Tibial nerve (tissue), 4 donors: ENCODE measurements around the gene RBM33. TPM values are rescaled to one million over a fixed set of nuclear protein-coding genes. Genes with fewer than 3 reads are reported as not detected.

ENCODE experiments used
- DNase-seq, 2 donors: peaks; one replicate each; pipeline ENCODE4 v3.0.0-alpha.2; 2019; ENCODE audit warnings: low spot score in 2 of 2
- H3K27ac ChIP-seq, 4 donors: fragments of 200-600 bp; sonication (generic) in 3 of 4; one replicate each; pipeline ENCODE4 v1.5.1; 2017 to 2019; ENCODE audit warnings: mild to moderate bottlenecking in 1 of 4
- H3K27me3 ChIP-seq, 2 donors: fragments of 200-600 bp; sonication (generic) in 1 of 2; one replicate each; pipeline versions ENCODE4 v1.5.1 to v1.6.0; 2017 to 2019
- H3K36me3 ChIP-seq, 3 donors: fragments of 200-600 bp; sonication (generic); one replicate each; pipeline ENCODE4 v1.5.1; 2018 to 2019
- H3K4me1 ChIP-seq, 4 donors: fragments of 200-600 bp; sonication (generic) in 3 of 4; one replicate each; pipeline ENCODE4 v1.5.1; 2017 to 2019
- H3K4me3 ChIP-seq, 4 donors: fragments of 200-600 bp; sonication (generic) in 3 of 4; one replicate each; pipeline ENCODE4 v1.5.1; 2017 to 2019; ENCODE audit warnings: mild to moderate bottlenecking in 1 of 4, moderate library complexity in 1 of 4
- H3K9me3 ChIP-seq, 4 donors: fragments of 200-600 bp; sonication (generic) in 3 of 4; one replicate each; pipeline ENCODE4 v1.5.1; 2017 to 2019
- EP300 ChIP-seq, 2 donors: sonication (generic); formaldehyde crosslinking; IDR thresholded peaks; one replicate each; pipeline ENCODE4 v1.6.1; 2017; ENCODE audit warnings: antibody characterized with exemption in 2 of 2, mild to moderate bottlenecking in 1 of 2
- POLR2A ChIP-seq, 2 donors: fragments of 450-650 bp; IDR thresholded peaks; one replicate each; pipeline ENCODE4 v1.6.1; 2017; ENCODE audit warnings: antibody characterized with exemption in 2 of 2, mild to moderate bottlenecking in 2 of 2, moderate library complexity in 2 of 2
- WGBS, 2 donors: methylation state at CpG; one replicate each; pipeline ENCODE4 v1.1.5; 2018; 5-methylcytosine and 5-hydroxymethylcytosine counted together
- total RNA-seq, 4 donors: library from RNA; depleted of rRNA; stranded (reverse); fragments of >200 nt; gene quantifications; one replicate each; pipeline ENCODE4 v1.1.0, GENCODE V29; 2016
- TF ChIP-seq, protein P1 (sequence below), 5 experiments: fragments of 200-600 bp in 3 of 5; fragments of 450-650 bp in 2 of 5; sonication (generic) in 3 of 5; IDR thresholded peaks; one replicate each; pipeline ENCODE4 v1.5.1; 2016 to 2019; ENCODE audit warnings: antibody characterized with exemption in 5 of 5, mild to moderate bottlenecking in 3 of 5, moderate library complexity in 2 of 5

Gene RBM33
- total RNA-seq, 4 donors from 2014 or later, result 85.0 to 92.4 (median 88.3) TPM

DNA sequence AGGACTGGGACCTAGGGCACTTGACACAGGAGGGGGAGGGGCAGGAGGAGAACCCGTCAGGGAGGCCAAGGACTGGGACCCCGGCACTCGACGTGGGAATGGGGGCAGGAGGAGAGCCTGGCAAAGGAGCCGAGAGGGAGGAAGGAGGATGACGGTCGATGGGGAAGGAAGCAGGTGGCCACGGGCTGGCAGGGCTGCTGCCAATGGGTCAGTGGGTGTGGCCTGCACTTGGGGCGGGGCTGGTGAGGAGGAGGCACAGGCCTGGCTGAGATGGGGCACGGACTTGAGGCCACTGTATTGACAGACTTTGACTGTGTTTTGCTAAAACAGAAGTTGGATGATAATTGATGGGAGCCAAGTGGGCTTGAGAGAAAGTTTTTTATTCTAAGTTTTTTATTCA lies 68.9 kb downstream of the RBM33 start:
- H3K9me3 ChIP-seq, result no peaks in the 10 kb centered on the region
- peaks cover 0 to 23% (median 7%) of the 10 kb centered on the region in 4 donors for H3K4me1 ChIP-seq
- H3K27ac ChIP-seq, result no peak overlapping the region
- H3K4me3 ChIP-seq, result no peak overlapping the region
- no peaks in the 10 kb centered on the region for H3K27me3 ChIP-seq
- TF ChIP-seq, protein P1, sequence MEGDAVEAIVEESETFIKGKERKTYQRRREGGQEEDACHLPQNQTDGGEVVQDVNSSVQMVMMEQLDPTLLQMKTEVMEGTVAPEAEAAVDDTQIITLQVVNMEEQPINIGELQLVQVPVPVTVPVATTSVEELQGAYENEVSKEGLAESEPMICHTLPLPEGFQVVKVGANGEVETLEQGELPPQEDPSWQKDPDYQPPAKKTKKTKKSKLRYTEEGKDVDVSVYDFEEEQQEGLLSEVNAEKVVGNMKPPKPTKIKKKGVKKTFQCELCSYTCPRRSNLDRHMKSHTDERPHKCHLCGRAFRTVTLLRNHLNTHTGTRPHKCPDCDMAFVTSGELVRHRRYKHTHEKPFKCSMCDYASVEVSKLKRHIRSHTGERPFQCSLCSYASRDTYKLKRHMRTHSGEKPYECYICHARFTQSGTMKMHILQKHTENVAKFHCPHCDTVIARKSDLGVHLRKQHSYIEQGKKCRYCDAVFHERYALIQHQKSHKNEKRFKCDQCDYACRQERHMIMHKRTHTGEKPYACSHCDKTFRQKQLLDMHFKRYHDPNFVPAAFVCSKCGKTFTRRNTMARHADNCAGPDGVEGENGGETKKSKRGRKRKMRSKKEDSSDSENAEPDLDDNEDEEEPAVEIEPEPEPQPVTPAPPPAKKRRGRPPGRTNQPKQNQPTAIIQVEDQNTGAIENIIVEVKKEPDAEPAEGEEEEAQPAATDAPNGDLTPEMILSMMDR (IDR thresholded peaks at IDR 0.05), result no peak
- TF ChIP-seq POLR2A (IDR thresholded peaks at IDR 0.05) (no peak), EP300 (IDR thresholded peaks at IDR 0.05) (no peak)
- H3K36me3 ChIP-seq, result peaks cover 0 to 82% (median 7%) of the 10 kb centered on the region in 3 donors
- DNase-seq, result no peak
- 78 to 80% methylated on average over 10 of the region's 10 CpGs for WGBS, 2 donors

DNA sequence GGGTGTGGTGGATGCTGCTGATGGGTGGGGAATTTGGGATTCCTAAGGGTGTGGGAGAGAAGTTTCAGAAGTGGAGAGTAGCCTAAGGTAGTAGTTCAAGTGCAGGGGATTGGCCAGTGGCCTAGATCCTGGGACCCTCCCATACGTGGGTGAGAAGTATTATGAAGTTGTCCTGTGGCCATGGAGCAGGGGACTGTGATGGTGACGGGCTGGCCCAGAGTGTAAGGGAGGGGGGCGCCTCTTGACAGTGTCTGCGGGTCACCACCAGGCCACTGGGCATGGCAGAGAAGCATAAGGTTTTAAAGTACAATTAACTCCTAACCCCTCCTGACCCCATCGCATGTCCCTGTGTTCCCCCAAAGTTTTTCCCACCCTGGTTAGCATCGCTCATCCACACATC lies 70.2 kb downstream of the RBM33 start:
- no peak overlapping the region for H3K27ac ChIP-seq
- H3K4me1 ChIP-seq, result peaks cover 0 to 20% (median 6%) of the 10 kb centered on the region in 4 donors
- WGBS, 2 donors, result 80 to 86% methylated on average over 6 of the region's 6 CpGs
- TF ChIP-seq POLR2A (IDR thresholded peaks at IDR 0.05), result no peak
- TF ChIP-seq, protein P1 (IDR thresholded peaks at IDR 0.05), result no peak
- TF ChIP-seq EP300 (IDR thresholded peaks at IDR 0.05), result no peak
- no peak for DNase-seq
- no peaks in the 10 kb centered on the region for H3K27me3 ChIP-seq
- no peaks in the 10 kb centered on the region for H3K9me3 ChIP-seq
- H3K36me3 ChIP-seq, result peaks cover 0 to 76% (median 7%) of the 10 kb centered on the region in 3 donors
- no peak overlapping the region for H3K4me3 ChIP-seq

DNA sequence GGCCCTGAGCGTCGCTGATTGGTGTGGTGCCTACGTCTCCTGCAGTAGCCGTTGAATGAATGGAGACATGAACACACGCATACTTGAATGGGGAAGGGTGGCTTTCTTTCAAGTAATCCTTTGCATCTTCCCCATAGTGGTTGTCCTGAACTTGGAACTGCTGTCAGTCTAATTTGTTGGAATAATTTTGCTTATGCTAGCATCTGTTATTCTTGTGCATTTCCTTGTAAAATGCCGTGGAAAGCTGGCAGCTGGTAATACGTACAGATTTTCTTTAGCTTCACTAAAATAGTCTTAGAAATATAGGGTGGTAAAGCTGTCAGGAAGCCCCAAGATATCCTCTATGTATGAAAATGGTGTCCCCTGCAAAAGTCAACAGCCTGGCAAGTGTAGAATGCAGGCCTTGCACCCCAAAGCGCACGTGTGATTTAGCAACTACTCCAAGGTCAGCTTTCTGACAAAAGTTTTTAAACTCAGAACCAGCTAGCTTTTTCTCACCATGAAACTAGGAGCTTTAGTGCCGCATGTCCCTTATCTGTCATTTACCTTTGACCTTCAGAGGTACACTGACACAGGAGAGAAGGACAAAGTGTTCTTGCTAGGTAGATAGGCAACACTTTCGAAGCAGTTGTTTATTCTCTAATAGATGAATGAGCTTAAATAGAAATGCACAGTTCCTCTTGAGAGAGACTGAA lies 70.8 kb downstream of the RBM33 start:
- H3K36me3 ChIP-seq, result peaks cover 0 to 73% (median 7%) of the 10 kb centered on the region in 3 donors

DNA sequence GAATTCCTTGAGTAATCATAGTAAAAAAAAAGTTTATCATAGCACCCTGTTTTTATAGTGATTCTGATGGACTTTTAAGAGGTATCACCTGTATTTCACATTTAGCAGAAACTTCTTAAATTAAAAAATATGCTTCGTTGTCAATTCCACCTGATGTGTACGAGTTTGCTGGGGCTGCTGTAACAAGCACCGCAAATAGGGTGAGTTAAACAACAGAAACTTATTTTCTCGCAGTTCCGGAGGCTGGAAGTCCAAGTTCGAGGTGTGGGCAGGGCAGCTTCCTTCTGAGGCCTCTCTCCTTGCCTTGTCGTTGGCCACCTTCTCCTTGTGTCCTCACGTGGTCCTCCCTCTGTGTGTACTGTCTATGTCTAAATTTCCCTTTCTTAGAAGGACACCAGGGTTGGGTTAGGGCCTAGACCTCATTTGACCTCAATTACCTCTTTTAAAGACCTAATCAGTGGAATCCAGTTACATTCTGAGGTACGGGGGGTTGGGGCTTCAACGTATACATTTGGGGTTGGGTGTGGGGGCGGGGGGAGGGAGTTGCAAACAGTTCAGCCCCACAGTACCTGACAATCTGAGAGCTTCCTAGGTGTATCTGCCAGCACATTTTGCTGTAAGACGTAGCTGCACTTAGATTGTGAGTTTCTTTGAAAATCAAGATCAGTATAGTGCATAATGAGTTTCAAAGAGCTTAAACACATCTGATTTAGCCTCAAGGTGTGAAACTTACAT lies 72.7 kb downstream of the RBM33 start:
- no peak overlapping the region for H3K4me3 ChIP-seq
- WGBS, 2 donors, result 90% methylated on average over 12 of the region's 12 CpGs
- TF ChIP-seq EP300 (IDR thresholded peaks at IDR 0.05) (no peak), POLR2A (IDR thresholded peaks at IDR 0.05) (no peak)
- TF ChIP-seq, protein P1 (IDR thresholded peaks at IDR 0.05), result no peak
- H3K27me3 ChIP-seq, result no peaks in the 10 kb centered on the region
- no peak overlapping the region for H3K27ac ChIP-seq
- H3K4me1 ChIP-seq, result peaks cover 0 to 31% (median 4%) of the 10 kb centered on the region in 4 donors
- peaks cover 0 to 55% (median 0%) of the 10 kb centered on the region in 3 donors for H3K36me3 ChIP-seq
- no peak for DNase-seq
- no peaks in the 10 kb centered on the region for H3K9me3 ChIP-seq

More for the DNA sequence above, 70.8 kb downstream of the RBM33 start:
- TF ChIP-seq POLR2A (IDR thresholded peaks at IDR 0.05) (no peak), EP300 (IDR thresholded peaks at IDR 0.05) (no peak)
- TF ChIP-seq, protein P1 (IDR thresholded peaks at IDR 0.05), result no peak
- H3K9me3 ChIP-seq, result no peaks in the 10 kb centered on the region
- H3K27ac ChIP-seq, result no peak overlapping the region
- 90 to 94% methylated on average over 11 of the region's 11 CpGs for WGBS, 2 donors
- no peak overlapping the region for H3K4me3 ChIP-seq
- peaks cover 0 to 26% (median 4%) of the 10 kb centered on the region in 4 donors for H3K4me1 ChIP-seq
- no peaks in the 10 kb centered on the region for H3K27me3 ChIP-seq
- DNase-seq, result no peak

DNA sequence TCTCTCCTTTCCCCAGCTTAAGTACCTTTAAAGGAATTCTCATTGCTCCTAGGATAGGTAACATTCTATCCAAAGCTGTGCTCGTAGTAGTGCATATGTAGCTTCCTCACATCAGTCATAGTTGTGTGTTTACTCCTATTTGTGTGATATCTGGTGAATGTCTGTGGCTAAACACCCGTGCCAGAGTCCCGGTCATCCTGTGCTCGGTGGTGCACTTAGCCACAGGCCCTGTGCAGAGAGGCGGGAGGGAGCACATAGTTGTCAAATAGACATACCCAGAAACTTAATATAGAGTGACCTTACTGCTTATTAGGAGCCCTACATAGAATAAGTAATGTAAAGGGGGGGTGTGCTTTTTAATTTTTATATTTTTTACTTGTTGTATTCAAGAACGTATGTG lies 76.6 kb downstream of the RBM33 start:
- TF ChIP-seq EP300 (IDR thresholded peaks at IDR 0.05), result no peak
- TF ChIP-seq POLR2A (IDR thresholded peaks at IDR 0.05), result no peak
- TF ChIP-seq, protein P1 (IDR thresholded peaks at IDR 0.05), result no peak
- H3K27ac ChIP-seq, result no peak overlapping the region
- peaks cover 0 to 31% (median 0%) of the 10 kb centered on the region in 3 donors for H3K36me3 ChIP-seq
- DNase-seq, result no peak
- no peaks in the 10 kb centered on the region for H3K9me3 ChIP-seq
- WGBS, 2 donors, result 78 to 87% methylated on average over 6 of the region's 6 CpGs
- H3K4me3 ChIP-seq, result no peak overlapping the region
- peaks cover 0 to 30% (median 4%) of the 10 kb centered on the region in 4 donors for H3K4me1 ChIP-seq
- no peaks in the 10 kb centered on the region for H3K27me3 ChIP-seq
